ENCODE measurements around the gene RNF213.
A peak's percentile ranks its signal among the peaks of the same experiment; 100 is the strongest.
"Not testable (repeated sequence)": the region's sequence is repeated elsewhere in the genome, so short reads cannot be mapped to it uniquely, and the experiment has no call there.

RNF213 gene

GRCh38 chr17:80396157-80397033 lies 135.7 kb downstream of the RNF213 start:
- no peak for DNase-seq

- no peak for DNase-seq
Measured at GRCh38 chr17:80397034-80397387, 136.4 kb downstream of the RNF213 start.

- DNase-seq, result no peak
Measured at GRCh38 chr17:80397686-80398085, 137.0 kb downstream of the RNF213 start.

GRCh38 chr17:80401086-80401485 lies 140.4 kb downstream of the RNF213 start:
- not testable (repeated sequence) for DNase-seq

GRCh38 chr17:80402102-80402501 lies 141.4 kb downstream of the RNF213 start:
- not testable (repeated sequence) for DNase-seq

- DNase-seq, result no peak
Measured at GRCh38 chr17:80402959-80403358, 142.3 kb downstream of the RNF213 start.

- DNase-seq, result no peak
Measured at GRCh38 chr17:80406146-80406545, 145.5 kb downstream of the RNF213 start.

GRCh38 chr17:80407917-80408316 lies 147.3 kb downstream of the RNF213 start:
- not testable (repeated sequence) for DNase-seq

- DNase-seq, result no peak
Measured at GRCh38 chr17:80408872-80409271, 148.2 kb downstream of the RNF213 start.

GRCh38 chr17:80409626-80410025 lies 149.0 kb downstream of the RNF213 start:
- DNase-seq, result no peak

GRCh38 chr17:80410441-80411087 lies 149.9 kb downstream of the RNF213 start:
- not testable (repeated sequence) for DNase-seq

- DNase-seq, result no peak
Measured at GRCh38 chr17:80413771-80414507, 153.3 kb downstream of the RNF213 start.

GRCh38 chr17:80414508-80414802 lies 153.8 kb downstream of the RNF213 start:
- DNase-seq, result no peak

- DNase-seq, result peak; percentile 49 to 59
Measured at GRCh38 chr17:80414803-80415625, 154.4 kb downstream of the RNF213 start, which contains the start of gene ENDOV. ENDOV (plus strand) TSS chr17:80415167; CDS start chr17:80415195, 28 bp downstream.

- DNase-seq, result no peak
Measured at GRCh38 chr17:80415626-80416137, 155.0 kb downstream of the RNF213 start.

- no peak for DNase-seq
Measured at GRCh38 chr17:80416260-80416939, 155.7 kb downstream of the RNF213 start.

GRCh38 chr17:80416940-80417293 lies 156.3 kb downstream of the RNF213 start:
- no peak for DNase-seq

GRCh38 chr17:80418589-80418988 lies 157.9 kb downstream of the RNF213 start:
- DNase-seq, result no peak

GRCh38 chr17:80419255-80419654 lies 158.6 kb downstream of the RNF213 start:
- DNase-seq, result no peak

- DNase-seq, result no peak
Measured at GRCh38 chr17:80421381-80422090, 160.9 kb downstream of the RNF213 start.

- no peak for DNase-seq
Measured at GRCh38 chr17:80422276-80422675, 161.6 kb downstream of the RNF213 start.

Data from cerebellar nuclear complex (tissue), 1 donor.